CD14-positive monocyte (primary cell): ENCODE measurements around the gene SIAH1. TPM values are rescaled to one million over a fixed set of nuclear protein-coding genes. Genes with fewer than 3 reads are reported as not detected.

Source experiments
- DNase-seq, 3 donors: peaks; one replicate each; pipeline ENCODE4 v3.0.0-alpha.2; 2011 to 2022
- H2AFZ ChIP-seq: 2 replicates; pipeline ENCODE4 v1.6.0; 2012; ENCODE audit warnings: mild to moderate bottlenecking, low read depth, low read length, inconsistent platforms; ENCODE audit not compliant: insufficient read depth, poor library complexity, severe bottlenecking
- H3K27ac ChIP-seq, 2 donors: 1 replicate in 1 of 2; 2 replicates in 1 of 2; pipeline ENCODE4 v1.5.1; 2012 to 2013; ENCODE audit warnings: low read length in 2 of 2, control low read depth in 1 of 2, inconsistent platforms in 1 of 2, low read depth in 1 of 2, mild to moderate bottlenecking in 1 of 2
- H3K27me3 ChIP-seq, 2 donors: one replicate each; pipeline versions ENCODE4 v1.6.0 to v1.6.1; 2011 to 2013; ENCODE audit warnings: low read length in 2 of 2; ENCODE audit not compliant: control insufficient read depth in 2 of 2, insufficient read depth in 2 of 2
- H3K36me3 ChIP-seq, 2 donors: replicated peaks in 1 of 2; 1 replicate in 1 of 2; 2 replicates in 1 of 2; pipeline versions ENCODE4 v1.5.1 to v1.6.1; 2012 to 2013; ENCODE audit warnings: low read length in 2 of 2, control low read depth in 1 of 2, inconsistent platforms in 1 of 2, mild to moderate bottlenecking in 1 of 2; ENCODE audit not compliant: insufficient read depth in 2 of 2, control insufficient read depth in 1 of 2
- H3K4me1 ChIP-seq, 2 donors: 1 replicate in 1 of 2; 2 replicates in 1 of 2; pipeline versions ENCODE4 v1.5.1 to v1.6.1; 2012 to 2013; ENCODE audit warnings: low read length in 2 of 2, control low read depth in 1 of 2, inconsistent platforms in 1 of 2, mild to moderate bottlenecking in 1 of 2, moderate library complexity in 1 of 2; ENCODE audit not compliant: insufficient read depth in 2 of 2, control insufficient read depth in 1 of 2
- H3K4me2 ChIP-seq: replicated peaks from 2 replicates; pipeline ENCODE3; 2012; ENCODE audit warnings: low read length, moderate library complexity, mild to moderate bottlenecking; ENCODE audit not compliant: poor library complexity, severe bottlenecking; ENCODE audit errors: extremely low read depth
- H3K4me3 ChIP-seq, 3 experiments: fragments of 200-600 bp in 1 of 3; sonication (generic) in 1 of 3; replicated peaks in 1 of 3; 1 replicate in 2 of 3; 2 replicates in 1 of 3; pipeline ENCODE4 v1.5.1; 2011 to 2013; ENCODE audit warnings: low read length in 3 of 3, mild to moderate bottlenecking in 3 of 3, control low read depth in 2 of 3, low read depth in 2 of 3, inconsistent platforms in 1 of 3, moderate library complexity in 1 of 3
- H3K79me2 ChIP-seq: 2 replicates; pipeline ENCODE4 v1.6.0; 2012; ENCODE audit warnings: mild to moderate bottlenecking, control low read depth, inconsistent platforms, low read length, moderate library complexity; ENCODE audit not compliant: insufficient read depth
- H3K9ac ChIP-seq: 2 replicates; pipeline ENCODE4 v1.6.0; 2017; ENCODE audit warnings: low read length, mild to moderate bottlenecking; ENCODE audit not compliant: insufficient read depth, poor library complexity, severe bottlenecking
- H3K9me3 ChIP-seq, 2 donors: replicated peaks in 1 of 2; 1 replicate in 1 of 2; 2 replicates in 1 of 2; pipeline versions ENCODE4 v1.5.1 to v1.6.1; 2012 to 2013; ENCODE audit warnings: low read length in 2 of 2, control low read depth in 1 of 2; ENCODE audit not compliant: control insufficient read depth in 1 of 2, insufficient read depth in 1 of 2
- H4K20me1 ChIP-seq: 2 replicates; pipeline ENCODE4 v1.6.0; 2012; ENCODE audit warnings: mild to moderate bottlenecking, low read length, control low read depth, moderate library complexity; ENCODE audit not compliant: insufficient read depth
- H3K27ac Mint-ChIP-seq, 7 donors: one replicate each; pipeline ENCODE4 v1.8.0; 2020; ENCODE audit warnings: mild to moderate bottlenecking in 7 of 7, mixed read lengths in 7 of 7, moderate library complexity in 6 of 7, inconsistent platforms in 2 of 7
- H3K27me3 Mint-ChIP-seq, 3 donors: one replicate each; pipeline ENCODE4 v1.8.0; 2021 to 2022; ENCODE audit warnings: low read depth in 3 of 3, mild to moderate bottlenecking in 3 of 3, mixed read lengths in 3 of 3, moderate library complexity in 3 of 3, inconsistent platforms in 1 of 3
- H3K36me3 Mint-ChIP-seq, 2 donors: one replicate each; pipeline ENCODE4 v1.8.0; 2020; ENCODE audit warnings: mixed read lengths in 2 of 2, inconsistent platforms in 1 of 2, mild to moderate bottlenecking in 1 of 2
- H3K4me1 Mint-ChIP-seq: one replicate; pipeline ENCODE4 v1.8.0; 2020; ENCODE audit warnings: mild to moderate bottlenecking, mixed read lengths
- H3K4me3 Mint-ChIP-seq, 2 donors: one replicate each; pipeline ENCODE4 v1.8.0; 2020; ENCODE audit warnings: mild to moderate bottlenecking in 2 of 2, mixed read lengths in 2 of 2, moderate library complexity in 1 of 2
- H3K9me3 Mint-ChIP-seq, 7 donors: one replicate each; pipeline ENCODE4 v1.8.0; 2020 to 2022; ENCODE audit warnings: mixed read lengths in 7 of 7, mild to moderate bottlenecking in 6 of 7, moderate library complexity in 6 of 7, inconsistent platforms in 2 of 7
- WGBS: methylation state at CpG from one replicate; pipeline ENCODE4 v1.1.5; 2013; ENCODE audit warnings: missing lambda C conversion rate; ENCODE audit not compliant: insufficient coverage; 5-methylcytosine and 5-hydroxymethylcytosine counted together
- intact Hi-C, 2 donors: fragments of 100-400 bp; cut with micrococcal nuclease; formaldehyde crosslinking; loops; one replicate each; pipeline versions ENCODE4 v1.15.0 to v1.15.1; 2023
- polyA plus RNA-seq, 3 donors: library from polyadenylated mRNA; depleted of rRNA in 1 of 3; unstranded in 2 of 3; stranded (reverse) in 1 of 3; fragments of 300-500 nt in 2 of 3; fragments of >200 nt in 1 of 3; fragmentation: Illumina TruSeq in 2 of 3; gene quantifications; 1 replicate in 2 of 3; 2 replicates in 1 of 3; pipeline ENCODE4 v1.2.3, GENCODE V29; 2012 to 2021
- TF ChIP-seq, protein P1 (sequence below): fragments of 200-600 bp; IDR thresholded peaks from one replicate; pipeline ENCODE4 v1.8.0; 2022; ENCODE audit warnings: antibody characterized with exemption, mild to moderate bottlenecking

SIAH1 gene
- polyA plus RNA-seq, 3 donors = 4.9 to 11.8 (median 5.6) TPM

DNA sequence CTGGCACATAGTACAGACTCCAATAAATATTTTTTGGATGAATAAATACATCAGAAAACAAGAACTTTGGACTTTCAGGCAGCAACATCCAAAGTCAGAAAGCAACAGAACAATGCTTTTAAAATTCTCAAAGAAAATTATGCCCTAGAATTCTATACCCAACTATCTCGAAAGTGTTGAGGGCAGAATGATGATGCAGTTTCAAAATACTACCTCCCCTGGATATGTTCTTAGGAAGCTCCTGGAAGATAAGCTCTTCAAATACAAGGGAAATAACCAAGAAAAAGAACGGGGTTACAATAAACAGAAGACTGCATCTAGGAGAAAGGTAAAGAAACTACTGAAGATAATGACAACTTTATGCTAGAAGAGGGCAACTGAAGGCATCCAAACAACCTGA, 11.0 kb downstream of the SIAH1 start:
- H3K27ac ChIP-seq = peak overlapping the region in 1 of 2 donors; percentile 17
- no peak for DNase-seq

DNA sequence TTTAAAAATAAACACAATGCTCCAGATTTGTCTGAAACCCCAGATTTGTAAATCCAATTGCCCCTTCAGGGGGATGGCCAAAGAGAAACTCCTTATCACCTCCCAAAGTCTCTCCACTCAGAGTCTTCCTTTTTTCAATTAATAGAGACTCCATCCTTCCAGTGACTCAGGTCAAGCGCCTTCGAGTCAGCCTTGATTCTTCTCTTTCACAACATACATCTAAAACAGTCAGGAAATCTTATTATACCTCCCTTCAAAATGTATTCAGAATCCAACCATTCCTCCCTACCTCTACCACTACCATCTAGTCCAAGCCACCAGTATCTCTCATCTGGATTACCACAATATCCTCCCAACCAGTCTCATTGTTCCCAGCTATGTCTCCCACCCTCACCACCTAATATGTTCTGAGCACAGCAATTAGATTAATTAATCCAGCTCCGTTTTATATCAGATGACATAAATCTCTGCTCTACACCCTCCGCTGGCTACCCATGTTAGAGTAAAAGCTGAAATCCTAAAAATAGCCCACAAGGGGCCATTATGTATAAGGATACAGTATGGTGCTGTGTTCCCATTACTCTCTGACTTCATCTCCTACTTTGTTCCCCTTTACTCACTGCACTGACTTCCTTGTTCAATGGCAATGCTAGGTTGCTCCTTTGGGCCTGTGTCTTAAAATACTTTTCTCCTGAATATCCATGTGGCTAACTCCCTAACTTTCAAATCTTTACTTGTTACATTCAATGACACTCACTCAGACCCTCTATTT, 11.8 kb downstream of the SIAH1 start:
- H3K4me1 ChIP-seq = peaks cover 36 to 48% of the 10 kb centered on the region in 2 donors
- Mint-ChIP-seq H3K27me3 (no peaks in the 10 kb centered on the region), H3K4me3 (no peak overlapping the region), H3K4me1 (peaks cover 33% of the 10 kb centered on the region), H3K36me3 (no peaks in the 10 kb centered on the region), H3K9me3 (peaks cover 0 to 2% (median 0%) of the 10 kb centered on the region in 7 donors), H3K27ac (no peak overlapping the region)
- no peaks in the 10 kb centered on the region for H3K27me3 ChIP-seq
- no peak overlapping the region for H3K4me3 ChIP-seq
- no peak overlapping the region for H2AFZ ChIP-seq
- peak; percentile 23 to 44 (median 43) for DNase-seq
- peaks cover 100% of the 10 kb centered on the region for H3K79me2 ChIP-seq
- H4K20me1 ChIP-seq = peaks cover 95% of the 10 kb centered on the region
- peak overlapping the region in 1 of 2 donors; percentile 17 for H3K27ac ChIP-seq
- no peaks in the 10 kb centered on the region for H3K9me3 ChIP-seq
- no peaks in the 10 kb centered on the region for H3K36me3 ChIP-seq
- WGBS = 40% methylated on average over 2 of the region's 4 CpGs
- H3K4me2 ChIP-seq = no peak overlapping the region
- no peak overlapping the region for H3K9ac ChIP-seq
- intact Hi-C loops = no loop called here
- TF ChIP-seq, protein P1, sequence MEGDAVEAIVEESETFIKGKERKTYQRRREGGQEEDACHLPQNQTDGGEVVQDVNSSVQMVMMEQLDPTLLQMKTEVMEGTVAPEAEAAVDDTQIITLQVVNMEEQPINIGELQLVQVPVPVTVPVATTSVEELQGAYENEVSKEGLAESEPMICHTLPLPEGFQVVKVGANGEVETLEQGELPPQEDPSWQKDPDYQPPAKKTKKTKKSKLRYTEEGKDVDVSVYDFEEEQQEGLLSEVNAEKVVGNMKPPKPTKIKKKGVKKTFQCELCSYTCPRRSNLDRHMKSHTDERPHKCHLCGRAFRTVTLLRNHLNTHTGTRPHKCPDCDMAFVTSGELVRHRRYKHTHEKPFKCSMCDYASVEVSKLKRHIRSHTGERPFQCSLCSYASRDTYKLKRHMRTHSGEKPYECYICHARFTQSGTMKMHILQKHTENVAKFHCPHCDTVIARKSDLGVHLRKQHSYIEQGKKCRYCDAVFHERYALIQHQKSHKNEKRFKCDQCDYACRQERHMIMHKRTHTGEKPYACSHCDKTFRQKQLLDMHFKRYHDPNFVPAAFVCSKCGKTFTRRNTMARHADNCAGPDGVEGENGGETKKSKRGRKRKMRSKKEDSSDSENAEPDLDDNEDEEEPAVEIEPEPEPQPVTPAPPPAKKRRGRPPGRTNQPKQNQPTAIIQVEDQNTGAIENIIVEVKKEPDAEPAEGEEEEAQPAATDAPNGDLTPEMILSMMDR = no peak

More for the DNA sequence above, 11.0 kb downstream of the SIAH1 start:
- Histone ChIP-seq H3K36me3 (no peaks in the 10 kb centered on the region), H4K20me1 (peaks cover 99% of the 10 kb centered on the region), H3K4me1 (peaks cover 44 to 56% of the 10 kb centered on the region in 2 donors), H3K79me2 (peaks cover 100% of the 10 kb centered on the region), H3K4me2 (no peak overlapping the region), H3K9ac (no peak overlapping the region), H3K9me3 (no peaks in the 10 kb centered on the region), H3K27me3 (no peaks in the 10 kb centered on the region), H3K4me3 (no peak overlapping the region), H2AFZ (no peak overlapping the region)
- Mint-ChIP-seq H3K4me1 (peaks cover 41% of the 10 kb centered on the region), H3K27me3 (no peaks in the 10 kb centered on the region), H3K36me3 (no peaks in the 10 kb centered on the region), H3K4me3 (no peak overlapping the region), H3K9me3 (peaks cover 0 to 2% (median 0%) of the 10 kb centered on the region in 7 donors), H3K27ac (no peak overlapping the region)
- intact Hi-C loops = no loop called here
- WGBS = 60% methylated on average over 1 of the region's 2 CpGs
- TF ChIP-seq, protein P1 = no peak
